WI38 (cell line): ENCODE measurements around the gene NGDN.
A peak's percentile ranks its signal among the peaks of the same experiment; 100 is the strongest.

Source experiments
- H3K4me3 ChIP-seq: 2 replicates; pipeline ENCODE4 v1.5.1; 2011; ENCODE audit warnings: low read depth, mild to moderate bottlenecking, control low read depth, low read length
- CTCF ChIP-seq: IDR thresholded peaks from 2 replicates; pipeline ENCODE4 v1.5.1; 2012; ENCODE audit warnings: low read depth, mild to moderate bottlenecking, control low read depth, low read length

The NGDN gene

GRCh38 chr14:23457587-23458445, 11.7 kb upstream of the NGDN start:
- no peak overlapping the region for H3K4me3 ChIP-seq
- TF ChIP-seq CTCF: no peak

GRCh38 chr14:23460960-23461359, 8.5 kb upstream of the NGDN start:
- TF ChIP-seq CTCF: no peak
- H3K4me3 ChIP-seq: no peak overlapping the region

GRCh38 chr14:23464700-23465099, 4.8 kb upstream of the NGDN start:
- no peak overlapping the region for H3K4me3 ChIP-seq
- no peak for TF ChIP-seq CTCF

- no peak for TF ChIP-seq CTCF
- no peak overlapping the region for H3K4me3 ChIP-seq
These were observed 4.2 kb upstream of the NGDN start for GRCh38 chr14:23465261-23465660.

- peak overlapping the region; percentile 37 for H3K4me3 ChIP-seq
- TF ChIP-seq CTCF: no peak
These were observed 788 bp upstream of the NGDN start for GRCh38 chr14:23468704-23469126.

GRCh38 chr14:23469906-23470403, 452 bp downstream of the NGDN start:
- no peak for TF ChIP-seq CTCF

GRCh38 chr14:23470947-23471346, 1.4 kb downstream of the NGDN start:
- no peak for TF ChIP-seq CTCF
- H3K4me3 ChIP-seq: no peak overlapping the region

More at GRCh38 chr14:23469906-23470403, 452 bp downstream of the NGDN start:
- peak overlapping the region; percentile 99 for H3K4me3 ChIP-seq
